ENCODE results near the gene IMMT.
"Not testable (repeated sequence)": the region's sequence is repeated elsewhere in the genome, so short reads cannot be mapped to it uniquely, and the experiment has no call there.

Gene IMMT

GRCh38 chr2:86225581-86225980 lies 30.3 kb upstream of the IMMT start:
- no peak for DNase-seq

GRCh38 chr2:86224645-86225355 lies 29.5 kb upstream of the IMMT start:
- no peak for DNase-seq

- no peak for DNase-seq
These were observed 28.8 kb upstream of the IMMT start for GRCh38 chr2:86223927-86224560.

- no peak for DNase-seq
These were observed 28.1 kb upstream of the IMMT start for GRCh38 chr2:86223140-86223926.

GRCh38 chr2:86221066-86221684 lies 25.9 kb upstream of the IMMT start:
- no peak for DNase-seq

GRCh38 chr2:86219896-86220295 lies 24.6 kb upstream of the IMMT start:
- DNase-seq, result no peak

GRCh38 chr2:86218124-86218523 lies 22.9 kb upstream of the IMMT start:
- no peak for DNase-seq

- DNase-seq, result no peak
These were observed 21.6 kb upstream of the IMMT start for GRCh38 chr2:86216575-86217555.

GRCh38 chr2:86214503-86214832 lies 19.2 kb upstream of the IMMT start:
- no peak for DNase-seq

- DNase-seq, result no peak
These were observed 18.6 kb upstream of the IMMT start for GRCh38 chr2:86213699-86214502.

- no peak for DNase-seq
These were observed 17.8 kb upstream of the IMMT start for GRCh38 chr2:86213056-86213455.

GRCh38 chr2:86211796-86212188 lies 16.5 kb upstream of the IMMT start:
- DNase-seq, result no peak

GRCh38 chr2:86211033-86211795 lies 16.0 kb upstream of the IMMT start:
- no peak for DNase-seq

- DNase-seq, result no peak
These were observed 9.2 kb upstream of the IMMT start for GRCh38 chr2:86204458-86204857.

GRCh38 chr2:86203614-86204013 lies 8.4 kb upstream of the IMMT start:
- DNase-seq, result no peak

GRCh38 chr2:86202702-86203101 lies 7.4 kb upstream of the IMMT start:
- DNase-seq, result no peak

GRCh38 chr2:86202336-86202692 lies 7.1 kb upstream of the IMMT start:
- DNase-seq, result no peak

GRCh38 chr2:86201671-86202335 lies 6.5 kb upstream of the IMMT start:
- DNase-seq, result no peak

- DNase-seq, result not testable (repeated sequence)
These were observed 5.3 kb upstream of the IMMT start for GRCh38 chr2:86200564-86200963.

GRCh38 chr2:86199834-86200177 lies 4.5 kb upstream of the IMMT start:
- no peak for DNase-seq
